Transverse colon (tissue), 3 donors: ENCODE measurements around the gene PCSK7.

ENCODE experiments used
- CTCF ChIP-seq, 5 experiments: fragments of 200-600 bp in 3 of 5; fragments of 450-650 bp in 2 of 5; sonication (generic) in 3 of 5; IDR thresholded peaks; 1 replicate in 2 of 5; 2 replicates in 3 of 5; pipeline ENCODE4 v1.5.1; 2016 to 2017; ENCODE audit warnings: antibody characterized with exemption in 5 of 5, inconsistent platforms in 3 of 5, mild to moderate bottlenecking in 2 of 5, moderate library complexity in 1 of 5
- POLR2A ChIP-seq: fragments of 450-650 bp; IDR thresholded peaks from one replicate; pipeline ENCODE4 v1.6.1; 2016; ENCODE audit warnings: antibody characterized with exemption, mild to moderate bottlenecking, moderate library complexity

GRCh38 chr11:117228091-117228490 lies 3.8 kb downstream of the PCSK7 start:
- no peak for TF ChIP-seq POLR2A
- no peak for TF ChIP-seq CTCF (IDR thresholded peaks at IDR 0.05)
